GM21723 (cell line): ENCODE measurements around the gene RAB3IL1.
"Not testable (repeated sequence)": the region's sequence is repeated elsewhere in the genome, so short reads cannot be mapped to it uniquely, and the experiment has no call there.

Experiments
- ATAC-seq: cut with Tn5 transposase; IDR thresholded peaks from one replicate; pipeline ENCODE4 v1.9.1; 2021; ENCODE audit warnings: mild to moderate bottlenecking, moderate library complexity; ENCODE audit not compliant: unreplicated experiment

RAB3IL1 gene

GRCh38 chr11:61954106-61954850, 36.9 kb upstream of the RAB3IL1 start:
- no peak for ATAC-seq

- not testable (repeated sequence) for ATAC-seq
Measured at GRCh38 chr11:61953632-61954031, 36.3 kb upstream of the RAB3IL1 start.

GRCh38 chr11:61952882-61953281, 35.5 kb upstream of the RAB3IL1 start:
- no peak for ATAC-seq

GRCh38 chr11:61951484-61952135, 34.2 kb upstream of the RAB3IL1 start:
- ATAC-seq: no peak

GRCh38 chr11:61950035-61950547, 32.7 kb upstream of the RAB3IL1 start, which contains the start of gene BEST1:
BEST1 (plus strand) TSS chr11:61950351; CDS start chr11:61951807, 1,456 bp downstream.
- ATAC-seq: no peak

GRCh38 chr11:61949169-61950034, 32.0 kb upstream of the RAB3IL1 start:
- ATAC-seq: no peak

GRCh38 chr11:61948505-61948904, 31.1 kb upstream of the RAB3IL1 start:
- no peak for ATAC-seq

- peak; percentile 59 for ATAC-seq
Measured at GRCh38 chr11:61947486-61948210, 30.3 kb upstream of the RAB3IL1 start.

GRCh38 chr11:61946894-61947293, 29.5 kb upstream of the RAB3IL1 start:
- ATAC-seq: no peak

GRCh38 chr11:61945191-61945590, 27.8 kb upstream of the RAB3IL1 start:
- no peak for ATAC-seq

GRCh38 chr11:61940466-61940865, 23.1 kb upstream of the RAB3IL1 start:
- ATAC-seq: no peak

- no peak for ATAC-seq
Measured at GRCh38 chr11:61935861-61936260, 18.5 kb upstream of the RAB3IL1 start.

GRCh38 chr11:61930933-61931332, 13.6 kb upstream of the RAB3IL1 start:
- ATAC-seq: no peak

GRCh38 chr11:61928606-61929005, 11.2 kb upstream of the RAB3IL1 start:
- no peak for ATAC-seq

- no peak for ATAC-seq
Measured at GRCh38 chr11:61927501-61927900, 10.1 kb upstream of the RAB3IL1 start.

GRCh38 chr11:61926235-61926634, 8.9 kb upstream of the RAB3IL1 start:
- no peak for ATAC-seq

- ATAC-seq: no peak
Measured at GRCh38 chr11:61925736-61926135, 8.4 kb upstream of the RAB3IL1 start.

GRCh38 chr11:61924064-61924455, 6.7 kb upstream of the RAB3IL1 start:
- ATAC-seq: no peak

- no peak for ATAC-seq
Measured at GRCh38 chr11:61923166-61924063, 6.0 kb upstream of the RAB3IL1 start.

- no peak for ATAC-seq
Measured at GRCh38 chr11:61922539-61922938, 5.2 kb upstream of the RAB3IL1 start.
